ENCODE measurements around the gene NTRK2. TPM values are rescaled to one million over a fixed set of nuclear protein-coding genes. Genes with fewer than 3 reads are reported as not detected.

The NTRK2 gene
- total RNA-seq, 1 donor from 2014 or later = 0.02 TPM

- Mint-ChIP-seq H3K27me3 (ENCODE audit: insufficient read depth, low read depth) (peaks cover 2% of the 10 kb centered on the region), H3K27ac (no peak overlapping the region), H3K4me1 (peaks cover 13% of the 10 kb centered on the region), H3K4me3 (no peak overlapping the region), H3K36me3 (no peaks in the 10 kb centered on the region), H3K9me3 (peaks cover 4% of the 10 kb centered on the region)
- Histone ChIP-seq H3K36me3 (no peaks in the 10 kb centered on the region), H3K27me3 (no peaks in the 10 kb centered on the region), H4K20me1 (ENCODE audit: low read depth) (no peaks in the 10 kb centered on the region), H3K4me2 (no peak overlapping the region), H2AFZ (replicated peaks) (no peak overlapping the region), H3K4me1 (no peaks in the 10 kb centered on the region), H3F3A (ENCODE audit: low read depth) (no peaks in the 10 kb centered on the region), H3K4me3 (no peak overlapping the region), H3K9me3 (ENCODE audit: low read depth) (no peaks in the 10 kb centered on the region), H3K27ac (no peak overlapping the region), H3K79me2 (ENCODE audit: low read depth) (no peaks in the 10 kb centered on the region), H3K9ac (no peak overlapping the region)
- no peak for TF ChIP-seq CTCF (IDR thresholded peaks at IDR 0.05)
- TF ChIP-seq EZH2 (IDR thresholded peaks at IDR 0.05) = no peak
- no peak for TF ChIP-seq EZH2phosphoT487 (IDR thresholded peaks at IDR 0.05)
- DNase-seq (ENCODE audit: low spot score) = no peak
These were observed 234.4 kb downstream of the NTRK2 start for GRCh38 chr9:84903963-84904362.

- Histone ChIP-seq H3K79me2 (ENCODE audit: low read depth) (no peaks in the 10 kb centered on the region), H3F3A (ENCODE audit: low read depth) (peaks cover 5% of the 10 kb centered on the region), H4K20me1 (ENCODE audit: low read depth) (no peaks in the 10 kb centered on the region), H2AFZ (replicated peaks) (no peak overlapping the region), H3K4me3 (no peak overlapping the region), H3K36me3 (no peaks in the 10 kb centered on the region), H3K9ac (no peak overlapping the region), H3K27me3 (no peaks in the 10 kb centered on the region), H3K27ac (no peak overlapping the region), H3K4me1 (peaks cover 17% of the 10 kb centered on the region), H3K9me3 (ENCODE audit: low read depth) (no peaks in the 10 kb centered on the region), H3K4me2 (peak overlapping the region; percentile 57)
- H3K36me3 Mint-ChIP-seq = no peaks in the 10 kb centered on the region
- H3K27me3 Mint-ChIP-seq (ENCODE audit: insufficient read depth, low read depth) = peaks cover 2% of the 10 kb centered on the region
- no peak for DNase-seq (ENCODE audit: low spot score)
- H3K4me3 Mint-ChIP-seq = no peak overlapping the region
- TF ChIP-seq EZH2phosphoT487 (IDR thresholded peaks at IDR 0.05) (no peak), CTCF (IDR thresholded peaks at IDR 0.05) (no peak), EZH2 (IDR thresholded peaks at IDR 0.05) (no peak)
- H3K4me1 Mint-ChIP-seq = no peaks in the 10 kb centered on the region
- H3K27ac Mint-ChIP-seq = no peak overlapping the region
- H3K9me3 Mint-ChIP-seq = peaks cover 1% of the 10 kb centered on the region
These were observed 247.2 kb downstream of the NTRK2 start for GRCh38 chr9:84916769-84917168.

- no peaks in the 10 kb centered on the region for H3K9me3 ChIP-seq (ENCODE audit: low read depth)
- no peaks in the 10 kb centered on the region for H3K79me2 ChIP-seq (ENCODE audit: low read depth)
- H3K4me3 ChIP-seq = no peak overlapping the region
- peak overlapping the region; percentile 57 for H3K4me2 ChIP-seq
- H3K36me3 ChIP-seq = no peaks in the 10 kb centered on the region
- Mint-ChIP-seq H3K4me3 (no peak overlapping the region), H3K36me3 (no peaks in the 10 kb centered on the region), H3K9me3 (no peaks in the 10 kb centered on the region), H3K27ac (no peak overlapping the region), H3K27me3 (ENCODE audit: insufficient read depth, low read depth) (peaks cover 2% of the 10 kb centered on the region), H3K4me1 (no peaks in the 10 kb centered on the region)
- peaks cover 5% of the 10 kb centered on the region for H3F3A ChIP-seq (ENCODE audit: low read depth)
- H2AFZ ChIP-seq (replicated peaks) = no peak overlapping the region
- H3K9ac ChIP-seq = no peak overlapping the region
- H3K4me1 ChIP-seq = peaks cover 17% of the 10 kb centered on the region
- H4K20me1 ChIP-seq (ENCODE audit: low read depth) = no peaks in the 10 kb centered on the region
- TF ChIP-seq EZH2 (IDR thresholded peaks at IDR 0.05) (no peak), EZH2phosphoT487 (IDR thresholded peaks at IDR 0.05) (no peak), CTCF (IDR thresholded peaks at IDR 0.05) (no peak)
- H3K27ac ChIP-seq = no peak overlapping the region
- peak; percentile 49 for DNase-seq (ENCODE audit: low spot score)
- no peaks in the 10 kb centered on the region for H3K27me3 ChIP-seq
These were observed 248.0 kb downstream of the NTRK2 start for GRCh38 chr9:84917366-84918070.

Measured in neural progenitor cell (in vitro differentiated cells).